Measurements from ENCODE around the gene ARID1B.
"Not testable (repeated sequence)": the region's sequence is repeated elsewhere in the genome, so short reads cannot be mapped to it uniquely, and the experiment has no call there.

ARID1B gene

GRCh38 chr6:156938143-156938542 lies 161.0 kb downstream of the ARID1B start:
- DNase-seq (ENCODE audit: low read depth in 2 of 2) = no peak

DNA sequence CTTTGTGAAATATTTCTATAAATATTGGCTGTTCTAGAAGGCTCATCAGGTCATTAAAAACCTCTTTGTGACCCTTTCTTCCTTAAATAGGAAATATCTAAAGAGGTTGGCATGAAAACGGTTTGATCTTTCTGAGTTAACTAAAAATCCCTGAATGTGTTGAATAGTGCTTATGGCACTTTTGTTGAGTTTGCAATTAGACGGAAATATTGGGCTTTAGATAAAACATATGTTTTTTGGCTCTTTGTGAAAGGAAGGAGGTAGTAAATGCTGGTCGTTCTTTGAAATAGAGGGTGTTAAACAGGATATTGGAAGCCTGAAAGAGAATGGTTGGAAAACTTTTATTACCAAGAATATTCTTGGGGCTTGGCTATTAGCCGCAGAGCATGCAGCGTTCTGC lies 163.0 kb downstream of the ARID1B start:
- DNase-seq (ENCODE audit: low read depth in 2 of 2) = no peak

DNA sequence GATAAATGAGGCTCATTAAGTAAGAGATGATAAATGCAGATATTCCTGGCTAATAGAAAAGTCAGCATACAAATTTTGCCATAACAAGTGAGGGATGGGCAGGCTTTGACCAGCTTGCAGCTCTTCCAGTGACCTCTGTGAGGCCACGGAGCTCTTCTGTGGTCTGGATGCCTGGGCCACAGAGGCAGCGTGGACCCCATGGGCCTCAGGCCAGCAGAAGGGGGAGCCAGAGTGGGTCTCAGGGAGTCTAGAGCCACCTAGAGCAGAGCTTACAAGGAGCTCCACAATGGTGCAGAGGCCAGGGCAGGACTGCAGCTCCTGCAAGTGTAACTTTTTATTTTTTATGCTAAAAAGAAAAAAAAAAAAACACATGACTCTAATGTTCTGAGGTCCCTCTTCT lies 165.1 kb downstream of the ARID1B start:
- DNase-seq (ENCODE audit: low read depth in 2 of 2) = no peak

DNA sequence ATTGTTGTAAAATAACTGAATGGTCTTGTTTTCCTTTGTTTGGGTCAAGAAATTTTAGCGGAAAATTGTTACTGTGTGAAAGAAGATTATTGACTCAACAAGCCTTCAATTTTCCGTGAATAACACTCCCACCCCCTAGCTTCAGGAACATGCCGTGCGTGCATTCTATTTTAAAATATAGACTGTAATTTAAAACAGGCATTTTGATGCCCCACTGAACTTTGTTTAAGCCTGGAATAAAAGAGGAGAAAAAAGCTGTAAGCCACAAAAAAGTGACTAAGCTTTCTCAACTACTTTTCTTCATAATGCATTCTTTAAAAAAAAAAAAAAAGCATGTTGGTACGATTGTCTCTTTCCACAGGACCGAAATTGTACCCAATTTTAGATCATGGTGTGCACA lies 166.0 kb downstream of the ARID1B start:
- DNase-seq (ENCODE audit: low read depth in 2 of 2) = no peak

- DNase-seq (ENCODE audit: low read depth in 2 of 2) = no peak
These were observed 166.6 kb downstream of the ARID1B start for GRCh38 chr6:156943816-156944215.

- no peak for DNase-seq (ENCODE audit: low read depth in 2 of 2)
These were observed 167.2 kb downstream of the ARID1B start for GRCh38 chr6:156944412-156944811.

GRCh38 chr6:156945789-156946172 lies 168.6 kb downstream of the ARID1B start:
- DNase-seq (ENCODE audit: low read depth in 2 of 2) = not testable (repeated sequence)

- no peak for DNase-seq (ENCODE audit: low read depth in 2 of 2)
These were observed 169.3 kb downstream of the ARID1B start for GRCh38 chr6:156946370-156946936.

- no peak for DNase-seq (ENCODE audit: low read depth in 2 of 2)
These were observed 171.1 kb downstream of the ARID1B start for GRCh38 chr6:156948277-156948676.

DNA sequence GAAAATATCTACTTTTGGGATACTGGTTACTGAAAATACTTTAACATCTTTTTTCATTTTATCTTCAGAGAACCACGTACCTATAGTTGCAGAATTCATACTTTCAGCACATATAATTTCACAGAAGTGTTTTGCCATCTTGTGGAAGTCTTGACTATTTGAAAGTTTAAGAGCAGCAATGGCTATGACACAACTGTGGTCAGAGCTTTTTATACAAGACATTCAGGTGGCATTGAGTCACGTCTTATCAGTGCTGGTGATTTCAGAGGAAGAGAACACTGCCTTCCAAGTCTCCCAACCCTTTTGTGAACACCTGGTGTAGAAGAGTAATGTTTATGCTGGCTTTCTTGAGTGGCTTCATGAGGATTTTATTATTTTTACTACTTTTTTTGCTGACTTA lies 171.6 kb downstream of the ARID1B start:
- no peak for DNase-seq (ENCODE audit: low read depth in 2 of 2)

- DNase-seq (ENCODE audit: low read depth in 2 of 2) = no peak
These were observed 172.2 kb downstream of the ARID1B start for GRCh38 chr6:156949376-156949775.

DNA sequence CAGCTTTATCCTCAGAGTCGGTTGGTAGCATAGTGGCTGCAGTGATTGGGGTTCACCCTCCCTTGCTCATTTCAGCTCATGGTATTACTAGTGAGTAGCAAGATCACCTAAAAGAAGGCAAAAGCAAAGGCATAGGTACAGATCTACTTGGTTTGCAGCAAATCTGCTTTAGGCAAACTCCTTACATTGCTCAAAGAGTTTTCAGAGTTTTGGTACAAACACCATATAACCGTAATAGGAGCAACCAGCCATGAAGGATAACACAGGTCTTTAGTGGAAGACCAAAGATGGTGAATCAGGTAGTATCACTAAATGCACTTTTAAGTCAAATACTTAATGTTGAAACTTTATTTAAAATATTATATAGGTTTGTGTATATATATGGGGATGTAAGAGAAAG lies 172.9 kb downstream of the ARID1B start:
- DNase-seq (ENCODE audit: low read depth in 2 of 2) = no peak

DNA sequence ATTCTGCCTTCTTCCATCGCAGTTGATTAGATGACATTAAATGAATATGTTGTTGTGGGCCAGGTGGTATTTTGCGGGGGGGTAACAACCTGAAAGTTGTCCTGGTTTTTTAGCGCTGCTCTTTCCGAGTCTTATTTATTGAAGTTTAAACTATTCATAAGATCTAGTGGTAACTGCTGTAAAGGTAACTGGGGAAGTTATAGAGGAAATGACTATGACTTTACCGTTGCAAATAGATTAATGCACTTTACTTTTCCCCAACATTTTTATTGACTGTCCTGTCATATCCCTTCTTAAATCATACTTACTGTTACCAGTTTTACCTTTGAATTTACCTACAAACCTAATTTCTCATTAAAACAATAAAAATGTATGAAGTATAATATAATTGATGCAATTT lies 173.4 kb downstream of the ARID1B start:
- no peak for DNase-seq (ENCODE audit: low read depth in 2 of 2)

- no peak for DNase-seq (ENCODE audit: low read depth in 2 of 2)
These were observed 175.2 kb downstream of the ARID1B start for GRCh38 chr6:156952401-156952800.

DNA sequence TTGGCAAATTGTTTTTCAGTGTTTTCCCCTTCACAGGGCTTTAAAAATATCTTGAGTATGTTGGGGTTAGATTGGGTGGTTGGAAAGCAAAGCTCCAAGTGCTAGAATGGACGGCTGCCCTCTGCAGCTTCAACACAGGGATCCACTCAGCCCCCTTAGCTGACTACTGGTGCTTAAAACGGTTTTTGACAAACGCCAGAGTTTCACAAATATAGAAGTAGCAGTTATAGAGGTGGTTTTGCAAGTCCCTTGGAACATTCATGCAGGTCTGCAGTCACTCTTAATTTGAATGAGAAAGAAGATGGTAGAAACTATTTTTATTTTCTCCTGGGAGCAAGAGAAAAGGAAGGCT lies 175.9 kb downstream of the ARID1B start:
- no peak for DNase-seq (ENCODE audit: low read depth in 2 of 2)

GRCh38 chr6:156953479-156954146 lies 176.4 kb downstream of the ARID1B start:
- no peak for DNase-seq (ENCODE audit: low read depth in 2 of 2)

DNA sequence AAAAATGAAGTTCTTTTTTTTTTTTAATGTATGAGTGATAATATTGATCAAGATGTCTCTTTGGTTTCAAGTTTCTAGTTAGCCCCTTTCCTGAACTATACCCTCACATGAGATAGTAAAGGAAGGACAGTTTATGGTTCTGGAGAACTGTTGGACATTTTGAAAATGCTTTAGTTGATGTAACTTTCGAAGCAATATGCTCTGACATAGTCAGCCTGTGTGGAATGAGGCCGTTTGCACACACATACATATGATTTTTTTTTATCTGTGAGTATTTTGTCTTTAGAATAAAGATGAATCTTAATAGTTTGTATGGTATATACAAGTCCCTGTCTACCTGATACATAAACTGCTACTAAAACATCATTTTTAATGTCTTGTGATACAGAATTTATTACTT lies 177.0 kb downstream of the ARID1B start:
- no peak for DNase-seq (ENCODE audit: low read depth in 2 of 2)

GRCh38 chr6:156954816-156955215 lies 177.6 kb downstream of the ARID1B start:
- DNase-seq (ENCODE audit: low read depth in 2 of 2) = no peak

DNA sequence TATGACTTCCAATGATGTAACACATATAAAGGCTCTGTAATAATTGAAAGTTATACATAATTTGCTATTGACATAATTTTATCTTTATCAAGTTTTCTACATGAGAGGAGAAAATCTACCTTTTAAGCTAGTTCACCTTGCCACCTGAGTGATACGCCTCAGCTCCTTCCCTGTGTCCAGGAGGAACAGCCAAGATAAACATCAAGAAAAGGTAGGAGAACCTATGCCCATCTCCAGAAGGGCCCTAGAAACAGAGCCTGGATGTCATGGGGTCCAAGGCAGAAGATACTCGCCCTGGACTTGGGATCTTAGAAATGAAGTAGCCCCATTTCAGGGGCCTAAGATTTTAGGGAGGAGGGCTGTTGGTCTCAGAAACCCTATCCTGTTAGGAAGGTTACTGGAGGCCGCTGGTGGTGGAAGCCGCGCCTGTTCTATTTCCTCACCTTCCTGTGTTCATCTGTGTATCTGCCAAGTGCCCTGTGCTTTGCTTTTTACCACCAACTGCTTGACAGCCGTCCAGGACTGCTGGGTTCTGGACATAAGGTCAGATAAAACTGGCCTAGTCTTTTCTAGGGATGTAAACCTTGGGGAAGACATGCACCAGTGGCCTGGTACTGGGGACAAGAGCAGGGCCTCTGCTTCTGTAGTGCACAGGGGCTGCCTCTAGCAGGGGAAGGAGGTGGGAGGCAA lies 178.5 kb downstream of the ARID1B start:
- no peak for DNase-seq (ENCODE audit: low read depth in 2 of 2)

- no peak for DNase-seq (ENCODE audit: low read depth in 2 of 2)
These were observed 179.1 kb downstream of the ARID1B start for GRCh38 chr6:156956286-156956685.

DNA sequence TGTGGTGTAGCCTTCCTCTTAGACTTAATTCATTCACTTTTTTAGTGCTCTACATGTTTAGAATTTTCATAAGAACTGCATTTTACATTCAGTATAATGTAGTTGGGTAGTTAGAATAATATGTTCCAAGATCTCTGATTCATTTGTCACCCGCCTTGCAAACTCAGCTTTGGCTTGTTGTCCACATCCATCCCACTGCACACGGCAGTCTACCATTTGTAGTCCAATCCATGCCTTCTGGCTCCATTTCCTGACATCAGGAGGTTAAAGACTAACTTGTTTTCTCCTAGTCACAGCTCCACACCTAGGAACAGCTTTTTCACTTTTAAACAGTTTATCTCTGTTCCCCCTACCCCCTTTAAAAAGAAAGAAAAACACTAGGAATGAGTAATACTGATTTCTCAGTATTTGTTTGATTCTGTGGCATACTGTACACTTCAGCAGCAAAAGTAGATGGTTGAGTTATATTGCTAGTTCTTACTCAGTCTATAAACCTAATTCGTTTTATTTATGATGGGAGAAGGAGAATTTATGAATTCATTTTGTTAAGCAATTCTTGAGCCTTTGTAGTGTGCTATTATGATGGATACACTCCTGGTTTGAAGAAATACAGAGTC lies 180.9 kb downstream of the ARID1B start:
- DNase-seq (ENCODE audit: low read depth in 2 of 2) = no peak

DNA sequence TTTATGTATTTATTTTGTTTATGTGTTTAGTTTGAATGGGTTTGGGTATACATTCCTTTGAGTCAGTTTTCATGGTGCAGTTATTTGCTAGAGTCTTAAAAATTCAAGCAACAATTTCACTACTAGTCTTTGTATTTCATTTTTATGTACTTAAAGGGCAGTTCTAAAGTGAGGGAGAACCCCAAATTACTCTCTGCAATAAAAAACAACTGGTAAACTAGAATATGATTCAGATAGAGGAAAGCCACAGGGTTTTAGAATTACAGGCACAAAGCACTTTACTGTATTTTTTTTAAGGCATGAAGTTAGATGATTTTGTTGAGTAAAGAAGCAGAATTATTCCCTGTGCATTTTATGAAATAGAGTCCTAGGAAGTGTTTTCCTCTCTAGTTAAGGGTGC lies 183.3 kb downstream of the ARID1B start:
- DNase-seq (ENCODE audit: low read depth in 2 of 2) = no peak

GRCh38 chr6:156961282-156961892 lies 184.2 kb downstream of the ARID1B start:
- no peak for DNase-seq (ENCODE audit: low read depth in 2 of 2)

Measured in stimulated activated CD8-positive, alpha-beta memory T cell treated with anti-CD3 and anti-CD28 coated beads, Interleukin-2, amount 100 ng/mL, for 48 hours (primary cell).